Activated CD8-positive, alpha-beta T cell treated with anti-CD3 and anti-CD28 coated beads for 36 hours (primary cell): Measurements from ENCODE around the gene ENPP3. TPM values are rescaled to one million over a fixed set of nuclear protein-coding genes. Genes with fewer than 3 reads are reported as not detected.

Source experiments
- ATAC-seq: fragments of 200-7000 bp; cut with Tn5 transposase; one replicate; pipeline ENCODE4 v1.10.0; 2021; ENCODE audit warnings: mild to moderate bottlenecking, moderate library complexity
- CTCF ChIA-PET: fragments of 350-600 bp; sonication (Branson Sonifier 250); formaldehyde crosslinking; loops from one replicate; lab custom pipeline; 2021; ENCODE audit warnings: antibody characterized with exemption; lab: Charles Lee
- POLR2A ChIA-PET: fragments of 350-600 bp; sonication (Branson Sonifier 250); formaldehyde crosslinking; loops from one replicate; lab custom pipeline; 2021; ENCODE audit warnings: antibody characterized with exemption; lab: Charles Lee
- DNase-seq: peaks from one replicate; pipeline ENCODE4 v3.0.0-alpha.2; 2020
- H3K27ac Mint-ChIP-seq: one replicate; pipeline ENCODE4 v1.8.0; 2021; ENCODE audit warnings: mild to moderate bottlenecking, mixed read lengths
- H3K27me3 Mint-ChIP-seq: one replicate; pipeline ENCODE4 v1.8.0; 2021; ENCODE audit warnings: mixed read lengths
- H3K36me3 Mint-ChIP-seq: one replicate; pipeline ENCODE4 v1.8.0; 2021; ENCODE audit warnings: low read depth, mixed read lengths
- H3K4me1 Mint-ChIP-seq: one replicate; pipeline ENCODE4 v1.8.0; 2021; ENCODE audit warnings: low read depth, mixed read lengths
- H3K4me3 Mint-ChIP-seq: one replicate; pipeline ENCODE4 v1.8.0; 2021; ENCODE audit warnings: mild to moderate bottlenecking, moderate library complexity, mixed read lengths
- H3K9me3 Mint-ChIP-seq: one replicate; pipeline ENCODE4 v1.8.0; 2021; ENCODE audit warnings: mixed read lengths
- CTCF ChIP-seq: fragments of 200-600 bp; IDR thresholded peaks from one replicate; pipeline ENCODE4 v1.8.0; 2022; ENCODE audit warnings: antibody characterized with exemption, mild to moderate bottlenecking
- intact Hi-C: fragments of 100-400 bp; cut with micrococcal nuclease; formaldehyde crosslinking; loops from one replicate; pipeline ENCODE4 v1.10.0; 2022
- total RNA-seq, 2 experiments: library from RNA; stranded (reverse); gene quantifications; one replicate each; pipeline ENCODE4 v1.2.3, GENCODE V29; 2021

The ENPP3 gene
- total RNA-seq, 2 experiments from 2014 or later: 0.49 to 0.79 TPM

- ATAC-seq (no peak), DNase-seq (no peak)
- H3K4me1 Mint-ChIP-seq: no peaks in the 10 kb centered on the region
- no peak for TF ChIP-seq CTCF
- no peak overlapping the region for H3K4me3 Mint-ChIP-seq
- H3K9me3 Mint-ChIP-seq: no peaks in the 10 kb centered on the region
- H3K27me3 Mint-ChIP-seq: peaks cover 8% of the 10 kb centered on the region
- H3K27ac Mint-ChIP-seq: no peak overlapping the region
- ChIA-PET CTCF (no interaction called here), POLR2A (no interaction called here)
- intact Hi-C loops: no loop called here
- no peaks in the 10 kb centered on the region for H3K36me3 Mint-ChIP-seq
Measured at GRCh38 chr6:131779304-131779703, 142.2 kb downstream of the ENPP3 start.

- ATAC-seq (no peak), DNase-seq (no peak)
- intact Hi-C loops: loop anchor here (10.0 kb wide), 2 partner anchors 86 to 134 kb away; no protein-coding TSS in a partner anchor
- no peaks in the 10 kb centered on the region for H3K9me3 Mint-ChIP-seq
- H3K27ac Mint-ChIP-seq: no peak overlapping the region
- no peaks in the 10 kb centered on the region for H3K4me1 Mint-ChIP-seq
- no peaks in the 10 kb centered on the region for H3K36me3 Mint-ChIP-seq
- POLR2A ChIA-PET: no interaction called here
- CTCF ChIA-PET: interaction anchor here (2.0 kb wide), 1 partner anchor 152 kb away, joined by 5 read pairs; the partner anchor contains the start of gene MED23
- H3K4me3 Mint-ChIP-seq: no peak overlapping the region
- peaks cover 15% of the 10 kb centered on the region for H3K27me3 Mint-ChIP-seq
- TF ChIP-seq CTCF: no peak
Measured at GRCh38 chr6:131780600-131780999, 143.5 kb downstream of the ENPP3 start.

DNA sequence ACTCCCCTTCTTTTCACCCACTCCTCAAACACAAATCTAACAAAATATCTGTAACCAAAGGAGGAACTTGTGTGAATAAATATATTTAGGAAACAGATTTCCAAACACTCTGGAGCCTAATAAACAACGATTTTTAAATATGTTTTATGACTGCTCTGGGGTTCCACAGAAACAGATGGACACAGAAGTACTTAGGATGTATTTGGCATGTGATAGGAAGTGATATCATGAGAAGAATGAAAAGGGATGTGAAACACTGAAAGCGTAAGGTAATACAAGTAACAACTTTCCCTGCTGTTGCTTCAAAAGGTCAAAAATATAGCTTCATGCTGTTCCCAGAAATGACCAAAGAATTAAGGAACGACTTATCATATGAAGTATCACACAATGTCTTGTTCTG is 144.6 kb downstream of the ENPP3 start:
- ChIA-PET POLR2A (no interaction called here), CTCF (interaction anchor here (1.3 to 2.0 kb wide), 2 partner anchors 128 to 153 kb away, joined by 5 read pairs; partner anchors contain the start of gene MED23)
- ATAC-seq (no peak), DNase-seq (no peak)
- Mint-ChIP-seq H3K27ac (no peak overlapping the region), H3K4me3 (no peak overlapping the region), H3K4me1 (no peaks in the 10 kb centered on the region), H3K36me3 (no peaks in the 10 kb centered on the region), H3K27me3 (peaks cover 18% of the 10 kb centered on the region), H3K9me3 (no peaks in the 10 kb centered on the region)
- no peak for TF ChIP-seq CTCF
- intact Hi-C loops: loop anchor here (10.0 kb wide), 2 partner anchors 87 to 133 kb away; no protein-coding TSS in a partner anchor

GRCh38 chr6:131782764-131783163 is 145.7 kb downstream of the ENPP3 start:
- TF ChIP-seq CTCF: no peak
- DNase-seq (no peak), ATAC-seq (no peak)
- ChIA-PET POLR2A (no interaction called here), CTCF (interaction anchor here (0.7 to 1.3 kb wide), 4 partner anchors 127 to 133 kb away, joined by 3 to 5 read pairs (median 3); no protein-coding TSS in a partner anchor)
- Mint-ChIP-seq H3K9me3 (no peaks in the 10 kb centered on the region), H3K27ac (no peak overlapping the region), H3K4me1 (no peaks in the 10 kb centered on the region), H3K36me3 (no peaks in the 10 kb centered on the region), H3K4me3 (no peak overlapping the region), H3K27me3 (peaks cover 23% of the 10 kb centered on the region)
- intact Hi-C loops: loop anchor here (10.0 kb wide), 2 partner anchors 88 to 132 kb away; no protein-coding TSS in a partner anchor

DNA sequence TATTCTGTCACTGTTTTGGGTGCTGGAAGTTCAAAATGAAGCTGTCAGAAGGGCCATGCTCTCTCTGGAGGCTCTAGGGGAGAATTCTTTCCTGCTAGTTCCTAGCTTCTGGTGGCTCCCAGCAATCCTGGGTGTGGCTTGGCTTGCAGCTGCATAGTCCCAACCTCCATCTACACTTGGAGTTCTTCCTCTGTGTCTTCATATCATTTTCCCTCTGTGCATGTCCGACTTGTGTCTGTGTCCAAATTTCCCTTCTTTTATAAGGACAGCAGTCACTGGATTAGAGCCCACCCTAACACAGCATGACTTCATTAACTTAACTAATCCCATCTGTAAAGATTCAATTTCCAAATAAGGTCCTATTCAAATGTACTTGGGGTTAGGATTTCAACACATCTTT is 147.5 kb downstream of the ENPP3 start:
- CTCF ChIA-PET: interaction anchor here (0.9 kb wide), 1 partner anchor 131 kb away, joined by 3 read pairs; no protein-coding TSS in a partner anchor
- peaks cover 19% of the 10 kb centered on the region for H3K27me3 Mint-ChIP-seq
- no peak overlapping the region for H3K27ac Mint-ChIP-seq
- ATAC-seq (no peak), DNase-seq (no peak)
- no peak for TF ChIP-seq CTCF
- H3K36me3 Mint-ChIP-seq: no peaks in the 10 kb centered on the region
- no peaks in the 10 kb centered on the region for H3K9me3 Mint-ChIP-seq
- POLR2A ChIA-PET: no interaction called here
- peaks cover 8% of the 10 kb centered on the region for H3K4me1 Mint-ChIP-seq
- no peak overlapping the region for H3K4me3 Mint-ChIP-seq
- intact Hi-C loops: loop anchor here (10.0 kb wide), 2 partner anchors 90 to 130 kb away; no protein-coding TSS in a partner anchor
